OCI-LY7 (cell line): ENCODE results near the gene PDK1.

ENCODE experiments used
- CTCF ChIP-seq: fragments of 200-600 bp; sonication (generic); conservative IDR thresholded peaks from 2 replicates; pipeline ENCODE4 v1.5.1; 2014; ENCODE audit warnings: mild to moderate bottlenecking, antibody characterized with exemption, low read length, moderate library complexity, mixed read lengths
- EZH2phosphoT487 ChIP-seq: fragments of 200-600 bp; sonication (generic); IDR thresholded peaks from 2 replicates; pipeline ENCODE4 v1.6.1; 2018; ENCODE audit warnings: low read depth, borderline replicate concordance, mild to moderate bottlenecking, mixed run types, antibody characterized with exemption, low read length, moderate library complexity, mixed read lengths

DNA sequence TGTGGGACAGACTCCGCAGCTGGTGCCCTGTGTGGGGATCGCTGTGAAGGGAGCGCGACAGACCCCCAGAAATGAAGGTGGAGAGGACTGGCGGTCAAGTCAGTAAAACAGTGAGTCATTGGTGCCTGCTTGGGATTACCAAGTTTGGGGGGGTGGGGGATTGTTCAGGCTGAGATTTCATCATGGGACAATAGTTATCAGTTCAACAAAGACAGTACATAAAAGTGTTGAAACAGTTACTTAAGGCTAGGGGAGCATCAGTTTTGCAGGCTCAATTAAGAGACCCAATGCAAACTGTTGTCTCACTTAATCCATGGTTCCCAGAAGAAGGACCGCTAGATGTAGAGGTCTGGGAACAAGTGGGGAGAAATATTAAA is 42.4 kb upstream of the PDK1 start:
- TF ChIP-seq CTCF (no peak), EZH2phosphoT487 (no peak)
